ENCODE results near the gene DYNC1I1. TPM values are rescaled to one million over a fixed set of nuclear protein-coding genes. Genes with fewer than 3 reads are reported as not detected.

Gene DYNC1I1
- total RNA-seq, 4 donors from 2014 or later, result 7.8 to 21.3 (median 11.6) TPM

GRCh38 chr7:95772771-95773581, 622 bp downstream of the DYNC1I1 start:
- Histone ChIP-seq H3K9me3 (no peaks in the 10 kb centered on the region), H3K4me3 (peak overlapping the region; percentile 65 to 79 (median 74)), H3K27ac (peak overlapping the region; percentile 53 to 75 (median 65)), H3K4me1 (peaks cover 0 to 4% of the 10 kb centered on the region in 2 donors), H3K36me3 (no peaks in the 10 kb centered on the region), H3K27me3 (no peaks in the 10 kb centered on the region)
- in situ Hi-C loops (cut with MboI; ENCODE audit: low sequenced_read_pairs in 4 of 4) (loop anchor here in 1 of 4 donors (25.0 kb wide), 1 partner anchor 1264 kb away; no protein-coding TSS in a partner anchor), intact Hi-C loops (cut with DNase I; ENCODE audit: low total_unique reads) (no loop called here)
- DNase-seq, result peak; percentile 38 to 42
- TF ChIP-seq POLR2A (IDR thresholded peaks at IDR 0.05), result peak; percentile 38 to 49
- TF ChIP-seq, protein P1, sequence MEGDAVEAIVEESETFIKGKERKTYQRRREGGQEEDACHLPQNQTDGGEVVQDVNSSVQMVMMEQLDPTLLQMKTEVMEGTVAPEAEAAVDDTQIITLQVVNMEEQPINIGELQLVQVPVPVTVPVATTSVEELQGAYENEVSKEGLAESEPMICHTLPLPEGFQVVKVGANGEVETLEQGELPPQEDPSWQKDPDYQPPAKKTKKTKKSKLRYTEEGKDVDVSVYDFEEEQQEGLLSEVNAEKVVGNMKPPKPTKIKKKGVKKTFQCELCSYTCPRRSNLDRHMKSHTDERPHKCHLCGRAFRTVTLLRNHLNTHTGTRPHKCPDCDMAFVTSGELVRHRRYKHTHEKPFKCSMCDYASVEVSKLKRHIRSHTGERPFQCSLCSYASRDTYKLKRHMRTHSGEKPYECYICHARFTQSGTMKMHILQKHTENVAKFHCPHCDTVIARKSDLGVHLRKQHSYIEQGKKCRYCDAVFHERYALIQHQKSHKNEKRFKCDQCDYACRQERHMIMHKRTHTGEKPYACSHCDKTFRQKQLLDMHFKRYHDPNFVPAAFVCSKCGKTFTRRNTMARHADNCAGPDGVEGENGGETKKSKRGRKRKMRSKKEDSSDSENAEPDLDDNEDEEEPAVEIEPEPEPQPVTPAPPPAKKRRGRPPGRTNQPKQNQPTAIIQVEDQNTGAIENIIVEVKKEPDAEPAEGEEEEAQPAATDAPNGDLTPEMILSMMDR (IDR thresholded peaks at IDR 0.05 in 4 of 5, conservative IDR thresholded peaks at IDR 0.05 in 1 of 5), result no peak
- peak; percentile 79 to 88 for ATAC-seq

DNA sequence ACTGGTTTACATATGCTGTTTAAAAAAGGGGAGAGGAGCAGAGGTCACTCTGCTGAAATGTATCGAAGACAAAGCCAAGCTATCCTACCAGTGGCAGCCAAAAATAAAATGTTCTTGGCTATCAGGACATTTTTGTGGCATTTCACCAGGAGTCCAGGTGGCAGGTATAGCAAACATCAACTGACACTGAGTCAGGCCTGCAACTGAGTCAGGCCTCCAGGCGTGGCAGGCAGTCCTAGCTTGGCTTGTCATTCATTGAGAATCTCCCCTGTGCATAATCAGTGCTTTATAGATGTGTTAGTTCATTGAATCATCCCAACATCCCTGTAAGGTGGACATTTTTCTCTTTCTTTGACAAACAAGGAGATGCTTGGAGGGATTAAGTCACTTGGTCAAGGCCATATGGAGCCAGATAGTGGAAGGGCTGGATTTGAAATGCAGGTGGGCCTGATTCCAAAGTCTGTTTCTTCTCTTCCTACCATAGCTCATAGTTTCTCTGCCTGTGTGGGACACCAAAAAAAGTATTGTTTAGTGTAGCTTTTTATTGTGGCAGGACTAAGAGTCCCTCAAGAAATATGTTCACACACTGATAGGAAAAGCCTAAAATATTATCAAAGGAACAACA, 4.3 kb downstream of the DYNC1I1 start:
- Histone ChIP-seq H3K27ac (no peak overlapping the region), H3K9me3 (no peaks in the 10 kb centered on the region), H3K4me1 (peaks cover 0 to 4% of the 10 kb centered on the region in 2 donors), H3K27me3 (no peaks in the 10 kb centered on the region), H3K4me3 (no peak overlapping the region), H3K36me3 (no peaks in the 10 kb centered on the region)
- peak in 1 of 2 donors; percentile 8 for ATAC-seq
- TF ChIP-seq, protein P1 (IDR thresholded peaks at IDR 0.05 in 4 of 5, conservative IDR thresholded peaks at IDR 0.05 in 1 of 5), result no peak
- TF ChIP-seq POLR2A (IDR thresholded peaks at IDR 0.05), result no peak
- in situ Hi-C loops (cut with MboI; ENCODE audit: low sequenced_read_pairs in 4 of 4), result no loop called here
- intact Hi-C loops (cut with DNase I; ENCODE audit: low total_unique reads), result no loop called here
- no peak for DNase-seq

- in situ Hi-C loops (cut with MboI; ENCODE audit: low sequenced_read_pairs in 4 of 4) (no loop called here), intact Hi-C loops (cut with DNase I; ENCODE audit: low total_unique reads) (no loop called here)
- DNase-seq, result no peak
- Histone ChIP-seq H3K27ac (no peak overlapping the region), H3K4me1 (peaks cover 0 to 4% of the 10 kb centered on the region in 2 donors), H3K9me3 (no peaks in the 10 kb centered on the region), H3K27me3 (no peaks in the 10 kb centered on the region), H3K4me3 (no peak overlapping the region), H3K36me3 (no peaks in the 10 kb centered on the region)
- TF ChIP-seq, protein P1 (IDR thresholded peaks at IDR 0.05 in 4 of 5, conservative IDR thresholded peaks at IDR 0.05 in 1 of 5), result no peak
- TF ChIP-seq POLR2A (IDR thresholded peaks at IDR 0.05), result no peak
- no peak for ATAC-seq
Measured at GRCh38 chr7:95777269-95777668, 4.9 kb downstream of the DYNC1I1 start.

DNA sequence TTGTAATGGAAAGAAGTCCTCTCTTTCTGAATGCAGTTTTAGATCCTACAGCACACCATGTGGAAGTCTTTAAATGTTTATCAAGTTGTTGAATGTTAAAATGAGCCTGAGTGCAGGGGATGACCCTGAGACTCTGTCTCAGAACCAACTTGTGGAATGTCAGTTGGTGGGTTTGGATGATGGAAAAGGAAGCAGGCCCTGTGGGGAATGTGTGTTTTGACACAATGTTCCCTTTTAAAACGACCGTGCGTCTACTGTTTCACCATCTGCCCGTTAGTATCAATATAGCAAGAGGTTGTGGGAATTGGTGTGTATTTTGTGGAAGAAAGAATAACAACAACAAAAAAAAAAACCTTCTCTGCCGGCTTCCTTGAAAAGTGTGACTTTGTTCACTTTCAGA, 8.3 kb downstream of the DYNC1I1 start:
- intact Hi-C loops (cut with DNase I; ENCODE audit: low total_unique reads), result no loop called here
- H3K9me3 ChIP-seq, result no peaks in the 10 kb centered on the region
- TF ChIP-seq POLR2A (IDR thresholded peaks at IDR 0.05), result no peak
- TF ChIP-seq, protein P1 (IDR thresholded peaks at IDR 0.05 in 4 of 5, conservative IDR thresholded peaks at IDR 0.05 in 1 of 5), result no peak
- H3K4me3 ChIP-seq, result no peak overlapping the region
- H3K27me3 ChIP-seq, result no peaks in the 10 kb centered on the region
- no peaks in the 10 kb centered on the region for H3K4me1 ChIP-seq
- ATAC-seq (no peak), DNase-seq (no peak)
- H3K27ac ChIP-seq, result no peak overlapping the region
- in situ Hi-C loops (cut with MboI; ENCODE audit: low sequenced_read_pairs in 4 of 4), result no loop called here
- H3K36me3 ChIP-seq, result no peaks in the 10 kb centered on the region

Data from gastrocnemius medialis (tissue), 4 donors.